Measurements from ENCODE around the gene CEACAM1. TPM values are rescaled to one million over a fixed set of nuclear protein-coding genes. Genes with fewer than 3 reads are reported as not detected.
"Not testable (repeated sequence)": the region's sequence is repeated elsewhere in the genome, so short reads cannot be mapped to it uniquely, and the experiment has no call there.

CEACAM1 gene
- total RNA-seq, 1 experiment from 2014 or later, result 7.1 TPM

GRCh38 chr19:42505066-42505465, 23.2 kb downstream of the CEACAM1 start:
- BruUV-seq (replicated peaks), result no TSS peak
- ChIA-PET POLR2A (no interaction called here), CTCF (no interaction called here)
- no peak for TF ChIP-seq CTCF (IDR thresholded peaks at IDR 0.05; ENCODE audit: insufficient read depth in 1 of 2, low read depth in 1 of 2, low read length in 1 of 2, severe bottlenecking in 1 of 2, unreplicated experiment in 1 of 2)
- intact Hi-C loops (cut with micrococcal nuclease; ENCODE audit: unreplicated experiment), result no loop called here
- peaks cover 2% of the 10 kb centered on the region for H3K4me1 Mint-ChIP-seq (ENCODE audit: low read depth, unreplicated experiment)
- no peak overlapping the region for H3K4me3 Mint-ChIP-seq (ENCODE audit: unreplicated experiment)
- H3K9me3 ChIP-seq, result no peaks in the 10 kb centered on the region
- H3K27me3 Mint-ChIP-seq (ENCODE audit: insufficient read depth, unreplicated experiment), result no peaks in the 10 kb centered on the region
- H3K27ac Mint-ChIP-seq (ENCODE audit: unreplicated experiment), result no peak overlapping the region
- no peaks in the 10 kb centered on the region for H3K4me1 ChIP-seq
- no peaks in the 10 kb centered on the region for H3K36me3 Mint-ChIP-seq (ENCODE audit: insufficient read depth, unreplicated experiment)
- H3K4me3 ChIP-seq (ENCODE audit: low read depth, low read length), result no peak overlapping the region
- no peaks in the 10 kb centered on the region for H3K36me3 ChIP-seq (ENCODE audit: control insufficient read depth, insufficient read depth, low read length)
- no peaks in the 10 kb centered on the region for H3K27me3 ChIP-seq (replicated peaks; ENCODE audit: control insufficient read depth, insufficient read depth, low read length)
- no peaks in the 10 kb centered on the region for H3K9me3 Mint-ChIP-seq (ENCODE audit: unreplicated experiment)
- DNase-seq, result no peak

GRCh38 chr19:42501733-42502132, 26.5 kb downstream of the CEACAM1 start:
- ChIA-PET CTCF (no interaction called here), POLR2A (no interaction called here)
- Mint-ChIP-seq H3K4me3 (ENCODE audit: unreplicated experiment) (no peak overlapping the region), H3K27me3 (ENCODE audit: insufficient read depth, unreplicated experiment) (no peaks in the 10 kb centered on the region), H3K9me3 (ENCODE audit: unreplicated experiment) (no peaks in the 10 kb centered on the region), H3K36me3 (ENCODE audit: insufficient read depth, unreplicated experiment) (no peaks in the 10 kb centered on the region), H3K27ac (ENCODE audit: unreplicated experiment) (no peak overlapping the region), H3K4me1 (ENCODE audit: low read depth, unreplicated experiment) (peaks cover 36% of the 10 kb centered on the region)
- peaks cover 26% of the 10 kb centered on the region for H3K4me1 ChIP-seq
- H3K36me3 ChIP-seq (ENCODE audit: control insufficient read depth, insufficient read depth, low read length), result no peaks in the 10 kb centered on the region
- intact Hi-C loops (cut with micrococcal nuclease; ENCODE audit: unreplicated experiment), result no loop called here
- TF ChIP-seq CTCF (IDR thresholded peaks at IDR 0.05; ENCODE audit: insufficient read depth in 1 of 2, low read depth in 1 of 2, low read length in 1 of 2, severe bottlenecking in 1 of 2, unreplicated experiment in 1 of 2), result no peak
- no peaks in the 10 kb centered on the region for H3K9me3 ChIP-seq
- H3K4me3 ChIP-seq (ENCODE audit: low read depth, low read length), result no peak overlapping the region
- no TSS peak for BruUV-seq (replicated peaks)
- no peak for DNase-seq
- no peaks in the 10 kb centered on the region for H3K27me3 ChIP-seq (replicated peaks; ENCODE audit: control insufficient read depth, insufficient read depth, low read length)

GRCh38 chr19:42501243-42501642, 27.0 kb downstream of the CEACAM1 start:
- POLR2A ChIA-PET; H3K9me3 ChIP-seq; CTCF ChIA-PET; H3K9me3 Mint-ChIP-seq (ENCODE audit: unreplicated experiment); H3K36me3 ChIP-seq (ENCODE audit: control insufficient read depth, insufficient read depth, low read length); H3K4me3 ChIP-seq (ENCODE audit: low read depth, low read length); H3K4me3 Mint-ChIP-seq (ENCODE audit: unreplicated experiment); intact Hi-C loops (cut with micrococcal nuclease; ENCODE audit: unreplicated experiment); DNase-seq; H3K27me3 Mint-ChIP-seq (ENCODE audit: insufficient read depth, unreplicated experiment); BruUV-seq (replicated peaks); H3K27me3 ChIP-seq (replicated peaks; ENCODE audit: control insufficient read depth, insufficient read depth, low read length); H3K27ac Mint-ChIP-seq (ENCODE audit: unreplicated experiment); H3K36me3 Mint-ChIP-seq (ENCODE audit: insufficient read depth, unreplicated experiment): not testable (repeated sequence)
- H3K4me1 ChIP-seq, result peaks cover 31% of the 10 kb centered on the region
- H3K4me1 Mint-ChIP-seq (ENCODE audit: low read depth, unreplicated experiment), result peaks cover 40% of the 10 kb centered on the region

All from Caco-2 (cell line).